ENCODE data around the gene TAGLN2.

TAGLN2 gene

GRCh38 chr1:159938211-159938852 lies 13.0 kb upstream of the TAGLN2 start:
- no peak overlapping the region for H3K4me3 ChIP-seq
- H3K27ac ChIP-seq, result peak overlapping the region in 2 of 21 experiments; percentile 7 to 40

GRCh38 chr1:159937054-159937750 lies 11.9 kb upstream of the TAGLN2 start:
- Histone ChIP-seq H3K27ac (peak overlapping the region in 1 of 21 experiments; percentile 55), H3K4me3 (no peak overlapping the region)

- Histone ChIP-seq H3K4me3 (no peak overlapping the region), H3K27ac (peak overlapping the region in 2 of 21 experiments; percentile 11 to 55)
Measured at GRCh38 chr1:159936273-159936904, 11.1 kb upstream of the TAGLN2 start.

DNA sequence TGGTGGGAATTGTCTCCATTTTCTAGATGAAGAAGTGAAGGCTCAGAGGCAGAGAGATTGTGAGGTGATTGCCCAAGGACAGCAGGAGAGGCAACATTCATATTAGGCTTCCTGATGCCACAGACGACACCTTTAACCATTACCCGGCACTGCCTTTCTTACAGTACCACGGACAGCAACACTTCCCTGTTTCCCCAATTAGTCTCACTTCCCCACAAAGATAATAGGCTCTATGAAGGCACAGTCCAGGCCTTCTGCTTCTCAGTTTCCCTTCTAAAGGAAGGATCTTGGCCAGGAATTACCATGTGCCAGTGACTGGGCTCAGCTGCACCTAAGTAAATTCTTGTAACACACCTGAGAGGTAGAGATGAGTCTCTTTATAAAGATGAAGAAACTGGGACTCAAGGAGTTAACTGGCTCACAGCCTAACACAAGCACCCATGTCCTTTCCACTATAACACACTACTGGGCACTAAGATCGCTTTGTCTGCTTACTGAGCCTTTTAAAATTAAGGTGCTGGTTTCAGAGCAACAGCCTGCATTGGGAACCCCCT lies 10.5 kb upstream of the TAGLN2 start:
- Histone ChIP-seq H3K27ac (peak overlapping the region in 1 of 21 experiments; percentile 11), H3K4me3 (no peak overlapping the region)

DNA sequence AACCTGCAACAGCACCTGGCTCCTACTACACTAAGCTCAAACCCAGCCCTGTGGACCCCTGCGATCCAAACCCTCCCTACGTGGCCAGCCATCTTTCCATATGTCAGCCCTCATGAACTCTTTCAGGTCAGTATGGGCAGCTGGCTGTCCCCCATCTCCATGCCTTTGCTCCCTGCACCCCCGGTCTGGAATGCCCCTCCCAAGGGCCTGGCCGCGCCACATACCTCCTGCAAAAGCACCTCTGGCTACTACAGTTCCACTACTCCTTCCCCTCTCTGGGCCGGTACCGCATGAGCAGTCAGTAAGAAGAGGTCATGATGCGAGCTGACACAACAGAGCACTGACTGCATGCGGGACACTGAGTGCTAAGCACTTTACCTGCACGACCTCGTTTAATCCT lies 10.0 kb upstream of the TAGLN2 start:
- no peak overlapping the region for H3K27ac ChIP-seq
- H3K4me3 ChIP-seq, result no peak overlapping the region

GRCh38 chr1:159934136-159935039 lies 9.1 kb upstream of the TAGLN2 start:
- Histone ChIP-seq H3K27ac (peak overlapping the region in 2 of 21 experiments; percentile 12 to 68), H3K4me3 (no peak overlapping the region)

DNA sequence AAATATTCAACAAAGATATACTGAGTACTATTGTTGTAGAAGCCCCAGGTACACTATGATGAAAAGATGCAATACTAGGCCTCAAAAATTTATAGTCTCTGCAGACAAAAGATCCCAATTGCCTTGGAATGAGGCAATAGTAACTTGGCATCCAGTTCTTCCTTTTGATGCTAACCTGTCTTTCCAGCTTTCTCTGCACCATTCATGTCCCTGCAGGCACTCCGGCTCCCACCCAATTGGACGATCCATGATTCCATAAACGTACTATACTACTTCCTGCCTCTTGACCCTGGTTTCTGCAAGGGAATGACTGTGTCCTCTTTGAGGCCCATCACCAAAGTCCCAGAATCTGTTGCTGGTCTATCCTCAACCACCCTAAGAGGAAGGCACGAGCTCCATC lies 8.0 kb upstream of the TAGLN2 start:
- Histone ChIP-seq H3K4me3 (no peak overlapping the region), H3K27ac (peak overlapping the region in 10 of 21 experiments; percentile 6 to 76 (median 51))

DNA sequence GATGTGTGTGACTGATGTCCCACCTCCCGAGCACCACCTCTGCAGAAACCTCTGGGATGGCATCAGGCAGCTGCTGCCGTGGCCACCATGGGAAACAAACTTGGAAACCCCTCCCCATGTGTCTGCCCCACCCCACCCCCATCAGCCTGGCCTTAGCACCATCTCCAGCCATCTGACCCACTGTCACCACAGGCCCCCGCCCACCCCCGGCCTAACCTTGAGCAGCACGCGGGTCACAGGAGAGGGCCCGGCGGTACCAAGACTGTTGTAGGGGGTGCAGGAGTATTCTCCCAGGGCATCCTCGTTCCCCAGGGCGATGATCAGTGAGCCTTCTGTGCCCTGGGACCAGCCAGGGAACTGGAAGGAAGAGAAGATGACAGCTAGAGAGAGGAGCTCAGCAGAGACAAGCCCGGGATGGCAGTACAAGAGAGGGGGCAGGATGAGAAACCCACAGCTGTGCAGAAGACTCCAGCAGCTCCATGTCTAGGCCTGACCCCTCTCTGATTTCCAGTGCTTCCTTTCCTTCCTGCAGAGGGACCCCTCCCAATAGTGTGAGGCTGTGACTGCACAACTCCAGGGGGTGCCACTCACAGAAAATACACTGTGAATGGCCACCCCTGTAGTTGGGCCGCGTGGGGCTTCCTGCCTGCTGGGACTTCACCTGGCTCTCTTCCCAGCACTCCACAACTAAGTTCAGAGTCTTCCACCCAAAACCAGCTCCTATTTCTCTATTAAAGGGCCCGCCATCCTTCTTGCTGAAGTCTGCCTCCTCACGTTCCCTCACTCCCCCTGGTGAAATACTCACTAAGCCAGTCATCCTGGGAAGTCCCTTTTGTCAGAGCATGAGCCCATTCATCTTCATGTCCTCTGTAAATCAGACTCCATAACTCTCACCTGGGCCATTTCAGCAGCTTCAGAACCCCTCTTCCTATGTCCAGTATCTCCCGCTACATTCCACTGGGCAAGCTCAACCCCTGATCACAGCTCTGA lies 7.3 kb upstream of the TAGLN2 start:
- peak overlapping the region in 14 of 21 experiments; percentile 6 to 76 (median 51) for H3K27ac ChIP-seq
- H3K4me3 ChIP-seq, result no peak overlapping the region

- H3K4me3 ChIP-seq, result no peak overlapping the region
- peak overlapping the region in 11 of 21 experiments; percentile 9 to 76 (median 51) for H3K27ac ChIP-seq
Measured at GRCh38 chr1:159931795-159932173, 6.5 kb upstream of the TAGLN2 start.

DNA sequence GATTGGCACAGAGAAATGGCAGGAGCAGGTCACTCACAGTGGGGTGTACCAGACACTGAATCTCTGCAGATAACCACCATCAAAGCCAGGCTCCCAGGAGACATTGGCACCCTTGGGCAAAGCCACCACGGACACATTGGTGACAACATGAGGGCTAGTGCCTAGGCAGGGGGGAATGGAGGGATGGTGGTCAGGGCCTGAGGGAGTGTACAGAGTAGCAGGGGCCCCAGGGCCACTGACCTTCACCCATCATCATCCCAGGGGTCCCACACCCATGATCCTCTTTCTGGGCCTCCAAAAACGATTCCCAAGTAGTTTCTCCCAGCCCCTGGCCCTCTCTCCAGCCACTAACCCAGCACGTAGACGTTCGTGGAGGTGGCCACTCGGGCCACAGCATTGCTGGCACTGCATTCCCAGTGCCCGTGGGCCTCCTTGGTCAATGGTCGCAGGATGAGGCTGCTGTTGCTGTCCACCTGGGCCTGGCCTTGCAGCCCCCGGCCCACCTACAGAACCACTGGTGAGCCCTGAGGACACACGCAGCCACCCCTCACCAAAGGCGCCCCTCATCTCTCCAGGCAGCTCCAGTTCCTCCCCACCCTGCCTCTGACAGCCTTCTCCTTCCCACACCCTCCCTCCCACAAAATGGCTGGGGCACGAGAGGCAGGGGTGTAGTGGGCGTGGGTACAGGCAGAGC lies 5.9 kb upstream of the TAGLN2 start:
- H3K4me3 ChIP-seq, result no peak overlapping the region

GRCh38 chr1:159930634-159931033 lies 5.3 kb upstream of the TAGLN2 start:
- H3K4me3 ChIP-seq, result no peak overlapping the region
- H3K27ac ChIP-seq, result peak overlapping the region in 3 of 21 experiments; percentile 58 to 76 (median 63)

More for the DNA sequence above, 5.9 kb upstream of the TAGLN2 start:
- H3K27ac ChIP-seq, result peak overlapping the region in 6 of 21 experiments; percentile 9 to 76 (median 46)

- Histone ChIP-seq H3K27ac (peak overlapping the region in 6 of 21 experiments; percentile 48 to 76 (median 60)), H3K4me3 (no peak overlapping the region)
Measured at GRCh38 chr1:159930216-159930615, 4.9 kb upstream of the TAGLN2 start.

GRCh38 chr1:159929155-159930051 lies 4.1 kb upstream of the TAGLN2 start:
- Histone ChIP-seq H3K27ac (peak overlapping the region in 13 of 21 experiments; percentile 5 to 76 (median 48)), H3K4me3 (peak overlapping the region in 1 of 7 experiments; percentile 15)

- H3K4me3 ChIP-seq, result peak overlapping the region in 1 of 7 experiments; percentile 15
- peak overlapping the region in 14 of 21 experiments; percentile 1 to 75 (median 34) for H3K27ac ChIP-seq
Measured at GRCh38 chr1:159928491-159929050, 3.3 kb upstream of the TAGLN2 start.

DNA sequence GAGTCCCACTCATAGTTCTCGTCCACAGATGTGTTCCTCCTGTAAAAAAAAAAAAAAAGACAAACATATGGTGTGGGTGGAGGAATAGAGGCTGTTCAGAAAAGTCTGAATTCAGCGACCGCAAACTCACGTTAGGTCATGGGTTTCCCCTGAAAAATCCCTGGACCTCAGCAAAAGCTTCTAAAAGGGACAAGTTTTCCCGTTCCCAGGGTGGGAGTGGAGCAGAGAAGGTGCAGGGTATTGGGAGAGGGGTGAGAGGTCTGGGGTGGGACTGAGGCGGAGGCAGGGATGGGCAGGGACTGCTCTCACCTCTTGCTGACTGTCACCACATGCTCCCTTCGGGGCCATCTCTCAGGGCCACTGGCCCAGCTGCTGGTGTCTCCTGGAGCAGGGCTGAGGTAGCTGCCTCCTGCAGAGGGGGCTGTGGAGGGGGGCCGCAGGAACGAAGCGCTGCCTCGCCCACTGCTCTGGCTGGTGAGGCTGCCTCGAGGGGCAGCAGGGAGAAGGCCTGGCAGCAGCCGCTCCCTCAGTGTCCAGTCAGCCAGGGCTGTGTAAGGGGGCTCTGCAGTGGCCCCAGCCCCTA lies 2.6 kb upstream of the TAGLN2 start:
- no peak overlapping the region for H3K4me3 ChIP-seq
- H3K27ac ChIP-seq, result peak overlapping the region in 7 of 21 experiments; percentile 5 to 75 (median 65)
